ENCODE measurements around the gene EIF2A. TPM values are rescaled to one million over a fixed set of nuclear protein-coding genes. Genes with fewer than 3 reads are reported as not detected.

EIF2A gene
- total RNA-seq, 1 donor = 238 TPM

- Histone ChIP-seq H3K79me2 (ENCODE audit: insufficient read depth, low read length) (peaks cover 58% of the 10 kb centered on the region), H3K27ac (ENCODE audit: low read depth, low read length) (no peak overlapping the region), H3K9me3 (ENCODE audit: low read depth, low read length) (no peaks in the 10 kb centered on the region), H3K4me3 (ENCODE audit: insufficient read depth, low read length) (no peak overlapping the region), H2AFZ (ENCODE audit: low read length) (no peak overlapping the region), H4K20me1 (ENCODE audit: insufficient read depth, low read length) (peaks cover 26% of the 10 kb centered on the region), H3K27me3 (ENCODE audit: insufficient read depth, low read length) (no peaks in the 10 kb centered on the region), H3K36me3 (ENCODE audit: insufficient read depth, low read length) (peaks cover 24% of the 10 kb centered on the region), H3K4me2 (ENCODE audit: insufficient read depth, low read length) (no peak overlapping the region), H3K4me1 (ENCODE audit: insufficient read depth, low read length) (peaks cover 28% of the 10 kb centered on the region)
- no peak for TF ChIP-seq CTCF (IDR thresholded peaks at IDR 0.05; ENCODE audit: extremely low read depth, low read depth, low read length)
- DNase-seq (ENCODE audit: insufficient read length, low spot score, missing footprints) = no peak
Measured at GRCh38 chr3:150543128-150543527, 3.5 kb upstream of the EIF2A start.

- Histone ChIP-seq H3K27ac (ENCODE audit: low read depth, low read length) (peak overlapping the region; percentile 98), H3K9me3 (ENCODE audit: low read depth, low read length) (no peaks in the 10 kb centered on the region), H4K20me1 (ENCODE audit: insufficient read depth, low read length) (peaks cover 26% of the 10 kb centered on the region), H2AFZ (ENCODE audit: low read length) (no peak overlapping the region), H3K4me2 (ENCODE audit: insufficient read depth, low read length) (peak overlapping the region; percentile 88), H3K27me3 (ENCODE audit: insufficient read depth, low read length) (no peaks in the 10 kb centered on the region), H3K4me1 (ENCODE audit: insufficient read depth, low read length) (peaks cover 28% of the 10 kb centered on the region), H3K79me2 (ENCODE audit: insufficient read depth, low read length) (peaks cover 62% of the 10 kb centered on the region), H3K36me3 (ENCODE audit: insufficient read depth, low read length) (peaks cover 24% of the 10 kb centered on the region), H3K4me3 (ENCODE audit: insufficient read depth, low read length) (no peak overlapping the region)
- no peak for DNase-seq (ENCODE audit: insufficient read length, low spot score, missing footprints)
- TF ChIP-seq CTCF (IDR thresholded peaks at IDR 0.05; ENCODE audit: extremely low read depth, low read depth, low read length) = no peak
Measured at GRCh38 chr3:150543531-150543930, 3.1 kb upstream of the EIF2A start.

GRCh38 chr3:150544041-150544440 lies 2.5 kb upstream of the EIF2A start:
- Histone ChIP-seq H4K20me1 (ENCODE audit: insufficient read depth, low read length) (peaks cover 26% of the 10 kb centered on the region), H3K79me2 (ENCODE audit: insufficient read depth, low read length) (peaks cover 67% of the 10 kb centered on the region), H3K9me3 (ENCODE audit: low read depth, low read length) (no peaks in the 10 kb centered on the region), H3K4me3 (ENCODE audit: insufficient read depth, low read length) (peak overlapping the region; percentile 90), H3K36me3 (ENCODE audit: insufficient read depth, low read length) (peaks cover 24% of the 10 kb centered on the region), H3K4me2 (ENCODE audit: insufficient read depth, low read length) (peak overlapping the region; percentile 88), H3K27ac (ENCODE audit: low read depth, low read length) (peak overlapping the region; percentile 98), H3K4me1 (ENCODE audit: insufficient read depth, low read length) (peaks cover 28% of the 10 kb centered on the region), H2AFZ (ENCODE audit: low read length) (no peak overlapping the region), H3K27me3 (ENCODE audit: insufficient read depth, low read length) (no peaks in the 10 kb centered on the region)
- TF ChIP-seq CTCF (IDR thresholded peaks at IDR 0.05; ENCODE audit: extremely low read depth, low read depth, low read length) = no peak
- DNase-seq (ENCODE audit: insufficient read length, low spot score, missing footprints) = peak; percentile 81

- Histone ChIP-seq H3K27ac (ENCODE audit: low read depth, low read length) (peak overlapping the region; percentile 98), H3K36me3 (ENCODE audit: insufficient read depth, low read length) (peaks cover 24% of the 10 kb centered on the region), H3K9me3 (ENCODE audit: low read depth, low read length) (no peaks in the 10 kb centered on the region), H3K27me3 (ENCODE audit: insufficient read depth, low read length) (no peaks in the 10 kb centered on the region), H3K4me2 (ENCODE audit: insufficient read depth, low read length) (peak overlapping the region; percentile 88), H3K79me2 (ENCODE audit: insufficient read depth, low read length) (peaks cover 74% of the 10 kb centered on the region), H2AFZ (ENCODE audit: low read length) (no peak overlapping the region), H4K20me1 (ENCODE audit: insufficient read depth, low read length) (peaks cover 26% of the 10 kb centered on the region), H3K4me1 (ENCODE audit: insufficient read depth, low read length) (peaks cover 28% of the 10 kb centered on the region), H3K4me3 (ENCODE audit: insufficient read depth, low read length) (peak overlapping the region; percentile 90)
- no peak for TF ChIP-seq CTCF (IDR thresholded peaks at IDR 0.05; ENCODE audit: extremely low read depth, low read depth, low read length)
- DNase-seq (ENCODE audit: insufficient read length, low spot score, missing footprints) = peak; percentile 42
Measured at GRCh38 chr3:150544726-150545125, 1.9 kb upstream of the EIF2A start.
